Endothelial cell of umbilical vein (primary cell): Measurements from ENCODE around the gene DYNLT2.

Experiments
- CTCF ChIP-seq, 2 donors: IDR thresholded peaks; 1 replicate in 1 of 2; 2 replicates in 1 of 2; pipeline ENCODE4 v1.5.1; 2011; ENCODE audit warnings: low read length in 2 of 2, mild to moderate bottlenecking in 2 of 2, moderate library complexity in 2 of 2, control low read depth in 1 of 2, inconsistent platforms in 1 of 2, low read depth in 1 of 2; ENCODE audit not compliant: insufficient read depth in 1 of 2; ENCODE audit errors: extremely low read depth in 1 of 2
- EZH2 ChIP-seq: IDR thresholded peaks from 2 replicates; pipeline ENCODE4 v1.6.1; 2012; ENCODE audit warnings: borderline replicate concordance, low read depth, mild to moderate bottlenecking, moderate library complexity, low read length, inconsistent platforms; ENCODE audit not compliant: severe bottlenecking
- FOS ChIP-seq: IDR thresholded peaks from 2 replicates; pipeline ENCODE4 v1.6.1; 2011; ENCODE audit warnings: mild to moderate bottlenecking, low read length, moderate library complexity, borderline replicate concordance; ENCODE audit not compliant: insufficient read depth
- JUN ChIP-seq: IDR thresholded peaks from 2 replicates; pipeline ENCODE4 v1.6.1; 2011; ENCODE audit warnings: borderline replicate concordance, low read depth; ENCODE audit not compliant: insufficient read length, insufficient read depth
- POLR2A ChIP-seq: IDR thresholded peaks from 2 replicates; pipeline ENCODE4 v1.6.1; 2012; ENCODE audit warnings: low read depth, mild to moderate bottlenecking, control low read depth, low read length
- POLR2AphosphoS5 ChIP-seq: IDR thresholded peaks from 2 replicates; pipeline ENCODE4 v1.6.1; 2012; ENCODE audit warnings: low read depth, mild to moderate bottlenecking, control low read depth, low read length, moderate library complexity; ENCODE audit not compliant: insufficient read depth
- TF ChIP-seq, protein P1 (sequence below): IDR thresholded peaks from 2 replicates; pipeline ENCODE4 v1.6.1; 2011; ENCODE audit not compliant: insufficient read depth, insufficient read length

DNA sequence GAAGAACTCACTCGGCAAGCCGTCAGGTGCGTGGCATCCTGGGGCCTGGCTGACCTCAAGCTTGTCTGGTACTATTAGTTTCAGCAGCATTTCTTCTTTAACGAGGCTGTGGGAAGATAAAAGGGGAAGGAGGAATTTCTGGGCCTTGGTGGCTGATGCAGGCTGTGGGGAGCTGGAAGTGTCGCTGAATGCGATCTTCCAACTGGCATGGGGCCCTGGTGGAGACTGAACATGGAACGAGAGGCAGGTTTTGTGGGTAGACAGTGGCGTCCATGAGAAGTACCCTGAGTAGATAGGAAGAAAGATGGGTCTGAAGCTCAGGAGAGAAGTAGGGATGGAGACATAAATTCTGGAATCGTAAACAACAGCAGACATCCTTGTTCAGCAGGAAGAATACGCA is 23.9 kb upstream of the DYNLT2 start:
- TF ChIP-seq CTCF (IDR thresholded peaks at IDR 0.05; ENCODE audit: extremely low read depth in 1 of 2, insufficient read depth in 1 of 2, low read depth in 1 of 2, low read length in 2 of 2) (no peak), EZH2 (no peak), POLR2AphosphoS5 (no peak), POLR2A (no peak), FOS (no peak), JUN (no peak)
- TF ChIP-seq, protein P1, sequence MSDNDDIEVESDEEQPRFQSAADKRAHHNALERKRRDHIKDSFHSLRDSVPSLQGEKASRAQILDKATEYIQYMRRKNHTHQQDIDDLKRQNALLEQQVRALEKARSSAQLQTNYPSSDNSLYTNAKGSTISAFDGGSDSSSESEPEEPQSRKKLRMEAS, result no peak
